H1 (cell line): ENCODE measurements around the gene VWA2. TPM values are rescaled to one million over a fixed set of nuclear protein-coding genes. Genes with fewer than 3 reads are reported as not detected.

ENCODE experiments used
- CTCF ChIA-PET: fragments of 300-600 bp; sonication (Branson Sonifier 250); formaldehyde crosslinking; loops from one replicate; lab custom pipeline; 2021; ENCODE audit not compliant: partially characterized antibody; lab: Charles Lee
- POLR2A ChIA-PET: fragments of 300-600 bp; sonication (Branson Sonifier 250); formaldehyde crosslinking; loops from one replicate; lab custom pipeline; 2021; ENCODE audit warnings: inconsistent platforms; ENCODE audit not compliant: partially characterized antibody; lab: Charles Lee
- DNase-seq, 2 experiments: peaks; one replicate each; pipeline versions ENCODE4 v3.0.0 to v3.0.0-alpha.2; 2010 to 2022; ENCODE audit warnings: low spot score in 2 of 2, low read depth in 1 of 2, mixed read lengths in 1 of 2
- FAIRE-seq: peaks from 2 replicates; lab custom pipeline; 2011; peaks lifted over from hg19 to GRCh38; lab: Jason Lieb, UNC
- H2AFZ ChIP-seq: 2 replicates; pipeline ENCODE4 v1.8.1; 2012; ENCODE audit warnings: low read length, inconsistent platforms
- H2AK5ac ChIP-seq: 2 replicates; pipeline ENCODE4 v1.6.1; 2013; ENCODE audit warnings: low read depth, low read length
- H2BK120ac ChIP-seq: replicated peaks from 2 replicates; pipeline ENCODE3; 2013; ENCODE audit warnings: low read depth, low read length, inconsistent platforms
- H2BK12ac ChIP-seq: 2 replicates; pipeline ENCODE4 v1.6.1; 2013; ENCODE audit warnings: low read depth, low read length
- H2BK15ac ChIP-seq: 2 replicates; pipeline ENCODE4 v1.6.1; 2013; ENCODE audit warnings: low read length
- H2BK20ac ChIP-seq: 2 replicates; pipeline ENCODE4 v1.6.1; 2013; ENCODE audit warnings: low read length
- H2BK5ac ChIP-seq: 2 replicates; pipeline ENCODE4 v1.6.1; 2013; ENCODE audit warnings: low read depth, low read length
- H3K14ac ChIP-seq: 2 replicates; pipeline ENCODE4 v1.6.1; 2013; ENCODE audit warnings: inconsistent platforms; ENCODE audit not compliant: insufficient read length
- H3K18ac ChIP-seq: 2 replicates; pipeline ENCODE4 v1.6.1; 2013; ENCODE audit warnings: low read length; ENCODE audit errors: extremely low read depth
- H3K23ac ChIP-seq: 2 replicates; pipeline ENCODE4 v1.6.1; 2013; ENCODE audit warnings: inconsistent platforms; ENCODE audit not compliant: insufficient read length
- H3K23me2 ChIP-seq: 2 replicates; pipeline ENCODE4 v1.6.1; 2013; ENCODE audit warnings: low read depth, low read length
- H3K27ac ChIP-seq: 2 replicates; pipeline ENCODE4 v1.6.1; 2011; ENCODE audit warnings: low read depth, low read length, inconsistent platforms
- H3K27me3 ChIP-seq, 4 experiments: replicated peaks in 1 of 4; 1 replicate in 1 of 4; 2 replicates in 3 of 4; pipeline versions ENCODE4 v1.6.1 to v1.8.1; 2011 to 2013; ENCODE audit warnings: low read length in 3 of 4, mild to moderate bottlenecking in 3 of 4, inconsistent platforms in 2 of 4, mixed read lengths in 2 of 4, moderate library complexity in 1 of 4; ENCODE audit not compliant: control insufficient read depth in 3 of 4, insufficient read depth in 3 of 4; ENCODE audit errors: extremely low read depth in 1 of 4
- H3K36me3 ChIP-seq, 4 experiments: 2 replicates each; pipeline versions ENCODE4 v1.6.1 to v1.8.1; 2011 to 2013; ENCODE audit warnings: mild to moderate bottlenecking in 4 of 4, low read length in 3 of 4, moderate library complexity in 2 of 4, control low read depth in 1 of 4, inconsistent platforms in 1 of 4; ENCODE audit not compliant: insufficient read depth in 4 of 4, control insufficient read depth in 2 of 4
- H3K4ac ChIP-seq: replicated peaks from 2 replicates; pipeline ENCODE3; 2013; ENCODE audit warnings: low read length, low read depth, mixed read lengths, inconsistent platforms; ENCODE audit not compliant: insufficient read length
- H3K4me1 ChIP-seq, 4 experiments: replicated peaks in 1 of 4; 1 replicate in 1 of 4; 2 replicates in 3 of 4; pipeline versions ENCODE4 v1.6.1 to v1.8.1; 2011 to 2013; ENCODE audit warnings: low read length in 3 of 4, inconsistent platforms in 2 of 4, mixed read lengths in 1 of 4; ENCODE audit not compliant: insufficient read depth in 4 of 4, control insufficient read depth in 3 of 4
- H3K4me2 ChIP-seq, 2 experiments: 2 replicates each; pipeline versions ENCODE4 v1.6.1 to v1.8.1; 2011 to 2013; ENCODE audit warnings: low read depth in 2 of 2, low read length in 2 of 2, control low read depth in 1 of 2, inconsistent platforms in 1 of 2, mild to moderate bottlenecking in 1 of 2; ENCODE audit not compliant: insufficient read depth in 1 of 2
- H3K4me3 ChIP-seq, 4 experiments: fragments of 200-600, 300-600 bp in 1 of 4; sonication (generic), shearing (Covaris generic), sonication (Bioruptor Twin) in 1 of 4; 2 replicates each; pipeline versions ENCODE4 v1.5.1 to v1.8.1; 2011 to 2016; ENCODE audit warnings: low read length in 4 of 4, low read depth in 3 of 4, control low read depth in 2 of 4, inconsistent platforms in 2 of 4, mild to moderate bottlenecking in 2 of 4, mixed read lengths in 1 of 4, moderate library complexity in 1 of 4; ENCODE audit not compliant: insufficient read depth in 2 of 4; ENCODE audit errors: extremely low read depth in 1 of 4
- H3K56ac ChIP-seq: replicated peaks from 2 replicates; pipeline ENCODE3; 2013; ENCODE audit warnings: low read depth, mild to moderate bottlenecking, mixed read lengths, low read length, inconsistent platforms; ENCODE audit not compliant: insufficient read length
- H3K79me1 ChIP-seq: 2 replicates; pipeline ENCODE4 v1.6.1; 2013; ENCODE audit warnings: low read depth, low read length, control low read depth
- H3K79me2 ChIP-seq, 2 experiments: 2 replicates each; pipeline versions ENCODE4 v1.6.1 to v1.8.1; 2012 to 2013; ENCODE audit warnings: low read length in 2 of 2, mild to moderate bottlenecking in 2 of 2, inconsistent platforms in 1 of 2; ENCODE audit not compliant: insufficient read depth in 2 of 2, control insufficient read depth in 1 of 2
- H3K9ac ChIP-seq, 4 experiments: replicated peaks in 1 of 4; 1 replicate in 1 of 4; 2 replicates in 3 of 4; pipeline versions ENCODE4 v1.6.1 to v1.8.1; 2011 to 2013; ENCODE audit warnings: low read depth in 3 of 4, low read length in 3 of 4, control low read depth in 2 of 4, mild to moderate bottlenecking in 2 of 4, moderate library complexity in 2 of 4, inconsistent platforms in 1 of 4; ENCODE audit errors: extremely low read depth in 1 of 4
- H3K9me3 ChIP-seq, 2 experiments: 2 replicates each; pipeline versions ENCODE4 v1.6.1 to v1.8.1; 2012 to 2013; ENCODE audit warnings: mild to moderate bottlenecking in 2 of 2, moderate library complexity in 2 of 2, control low read depth in 1 of 2, inconsistent platforms in 1 of 2, low read depth in 1 of 2, low read length in 1 of 2, mixed read lengths in 1 of 2; ENCODE audit not compliant: insufficient read depth in 2 of 2
- H4K20me1 ChIP-seq, 2 experiments: replicated peaks in 1 of 2; 2 replicates each; pipeline versions ENCODE3 to v1.8.1; 2011 to 2013; ENCODE audit warnings: inconsistent platforms in 2 of 2, low read length in 2 of 2, mild to moderate bottlenecking in 1 of 2; ENCODE audit not compliant: insufficient read depth in 2 of 2, control insufficient read depth in 1 of 2
- H4K5ac ChIP-seq: 2 replicates; pipeline ENCODE4 v1.6.1; 2013; ENCODE audit warnings: low read length, low read depth, mixed read lengths, inconsistent platforms; ENCODE audit not compliant: insufficient read length
- H4K8ac ChIP-seq: 2 replicates; pipeline ENCODE4 v1.8.0; 2013; ENCODE audit warnings: mild to moderate bottlenecking, moderate library complexity, low read length, inconsistent platforms; ENCODE audit not compliant: insufficient read depth; ENCODE audit errors: extremely low read depth
- H4K91ac ChIP-seq: replicated peaks from 2 replicates; pipeline ENCODE3; 2013; ENCODE audit warnings: low read length, mixed read lengths, inconsistent platforms; ENCODE audit not compliant: insufficient read length
- BCL11A ChIP-seq, 2 experiments: IDR thresholded peaks; one replicate each; pipeline ENCODE4 v1.6.1; 2011; ENCODE audit warnings: low read depth in 2 of 2, low read length in 2 of 2, mild to moderate bottlenecking in 2 of 2
- CEBPB ChIP-seq: IDR thresholded peaks from 2 replicates; pipeline ENCODE4 v1.6.1; 2012; ENCODE audit warnings: low read depth, low read length
- CREB1 ChIP-seq: IDR thresholded peaks from 2 replicates; pipeline ENCODE4 v1.6.1; 2012; ENCODE audit warnings: inconsistent platforms
- JUN ChIP-seq: IDR thresholded peaks from 2 replicates; pipeline ENCODE4 v1.6.1; 2011; ENCODE audit warnings: low read depth, mild to moderate bottlenecking, improper control_type of control experiment, low read length
- NRF1 ChIP-seq: IDR thresholded peaks from 2 replicates; pipeline ENCODE4 v1.6.1; 2011; ENCODE audit warnings: mild to moderate bottlenecking, low read depth, low read length, improper control_type of control experiment
- SAP30 ChIP-seq: fragments of 300-600 bp; sonication (generic); IDR thresholded peaks from 2 replicates; pipeline ENCODE4 v1.7.1; 2012; ENCODE audit warnings: low read length, moderate library complexity, mild to moderate bottlenecking, inconsistent platforms; ENCODE audit not compliant: insufficient read depth, insufficient replicate concordance
- SP4 ChIP-seq: IDR thresholded peaks from 2 replicates; pipeline ENCODE4 v1.6.1; 2012; ENCODE audit warnings: low read length, inconsistent platforms
- SRF ChIP-seq: IDR thresholded peaks from 2 replicates; pipeline ENCODE4 v1.6.1; 2011; ENCODE audit warnings: mild to moderate bottlenecking, low read depth, low read length, moderate library complexity
- TAF7 ChIP-seq: optimal IDR thresholded peaks from 2 replicates; pipeline ENCODE3; 2011; ENCODE audit warnings: low read depth, mild to moderate bottlenecking, inconsistent platforms, low read length, moderate library complexity, borderline replicate concordance
- YY1 ChIP-seq: IDR thresholded peaks from 2 replicates; pipeline ENCODE4 v1.6.1; 2011; ENCODE audit warnings: low read depth, mild to moderate bottlenecking, low read length
- WGBS, 2 experiments: shearing (Covaris generic) in 1 of 2; methylation state at CpG; one replicate each; pipeline versions ENCODE4 v1.1.6 to v1.1.7; 2013 to 2015; ENCODE audit warnings: low lambda C conversion rate in 2 of 2, mixed read lengths in 2 of 2, inconsistent platforms in 1 of 2, low coverage in 1 of 2, missing lambda C conversion rate in 1 of 2; ENCODE audit not compliant: insufficient replicate concordance in 2 of 2, insufficient coverage in 1 of 2, insufficient read length in 1 of 2; ENCODE audit errors: extremely low coverage in 1 of 2, missing lambda C conversion rate in 1 of 2; 5-methylcytosine and 5-hydroxymethylcytosine counted together
- polyA plus RNA-seq, 7 experiments: library from polyadenylated mRNA; depleted of rRNA in 3 of 7; stranded (reverse) in 5 of 7; unstranded in 2 of 7; fragments of >200 nt in 5 of 7; fragments of 200-250 nt in 2 of 7; gene quantifications; 1 replicate in 5 of 7; 2 replicates in 1 of 7; 4 replicates in 1 of 7; pipeline versions ENCODE4 v1.2.1 to v1.2.3, GENCODE V29; 2011 to 2013; ENCODE audit warnings: missing spikeins in 2 of 7, mixed read lengths in 2 of 7
- total RNA-seq: library from RNA; stranded (reverse); fragmentation: NEBNext Ultra II Directional; extraction: Animal tissue kit (Norgen Biotek cat#: 25700); gene quantifications from 2 replicates; pipeline ENCODE4 v1.2.1, GENCODE V29; 2021
- TF ChIP-seq, protein P1 (sequence below): IDR thresholded peaks from 2 replicates; pipeline ENCODE4 v1.6.1; 2012; ENCODE audit warnings: low read length, inconsistent platforms
- TF ChIP-seq, protein P2 (sequence below): IDR thresholded peaks from 2 replicates; pipeline ENCODE4 v1.6.1; 2011; ENCODE audit warnings: low read depth, mild to moderate bottlenecking, low read length; ENCODE audit not compliant: insufficient read depth

The VWA2 gene
- total and polyA plus RNA-seq, 2 of the 8 experiments (the other 6 are each of a cell fraction or from before 2014, with no cell fraction given), result 2.8 to 2.9 TPM

- no peak overlapping the region for H2AK5ac ChIP-seq
- no peaks in the 10 kb centered on the region for H3K9me3 ChIP-seq
- FAIRE-seq (no peak), DNase-seq (no peak)
- no peak overlapping the region for H2BK5ac ChIP-seq
- H3K27me3 ChIP-seq, result no peaks in the 10 kb centered on the region
- H3K27ac ChIP-seq, result no peak overlapping the region
- H2BK12ac ChIP-seq, result no peak overlapping the region
- no peak overlapping the region for H4K91ac ChIP-seq
- no peaks in the 10 kb centered on the region for H3K36me3 ChIP-seq
- H3K18ac ChIP-seq, result no peak overlapping the region
- no peak overlapping the region for H3K4me3 ChIP-seq
- ChIA-PET POLR2A (no interaction called here), CTCF (interaction anchor here (0.6 to 5.0 kb wide), 10 partner anchors 9 to 151 kb away, joined by 3 to 24 read pairs (median 4); no protein-coding TSS in a partner anchor)
- H3K56ac ChIP-seq, result no peak overlapping the region
- 82% methylated on average over 8 of the region's 8 CpGs; no CpG with 5 or more reads in 1 of the 2 experiments for WGBS, 2 experiments
- H4K8ac ChIP-seq, result no peak overlapping the region
- H2BK120ac ChIP-seq, result no peak overlapping the region
- H3K23ac ChIP-seq, result no peak overlapping the region
- H2BK20ac ChIP-seq, result no peak overlapping the region
- no peaks in the 10 kb centered on the region for H4K20me1 ChIP-seq
- H3K79me2 ChIP-seq, result no peaks in the 10 kb centered on the region
- no peaks in the 10 kb centered on the region for H3K23me2 ChIP-seq
- no peak overlapping the region for H3K4ac ChIP-seq
- no peak overlapping the region for H4K5ac ChIP-seq
- no peak overlapping the region for H2AFZ ChIP-seq
- H3K14ac ChIP-seq, result no peak overlapping the region
- no peaks in the 10 kb centered on the region; a peak in 2 of 7 replicates for H3K4me1 ChIP-seq
- no peaks in the 10 kb centered on the region for H3K79me1 ChIP-seq
- no peak overlapping the region for H3K9ac ChIP-seq
- no peak overlapping the region for H3K4me2 ChIP-seq
- H2BK15ac ChIP-seq, result no peak overlapping the region
- TF ChIP-seq SP4, result no peak
- no peak for TF ChIP-seq CREB1
- TF ChIP-seq JUN, result no peak
- TF ChIP-seq SRF, result no peak
- TF ChIP-seq NRF1, result no peak
- no peak for TF ChIP-seq YY1
- TF ChIP-seq, protein P1, sequence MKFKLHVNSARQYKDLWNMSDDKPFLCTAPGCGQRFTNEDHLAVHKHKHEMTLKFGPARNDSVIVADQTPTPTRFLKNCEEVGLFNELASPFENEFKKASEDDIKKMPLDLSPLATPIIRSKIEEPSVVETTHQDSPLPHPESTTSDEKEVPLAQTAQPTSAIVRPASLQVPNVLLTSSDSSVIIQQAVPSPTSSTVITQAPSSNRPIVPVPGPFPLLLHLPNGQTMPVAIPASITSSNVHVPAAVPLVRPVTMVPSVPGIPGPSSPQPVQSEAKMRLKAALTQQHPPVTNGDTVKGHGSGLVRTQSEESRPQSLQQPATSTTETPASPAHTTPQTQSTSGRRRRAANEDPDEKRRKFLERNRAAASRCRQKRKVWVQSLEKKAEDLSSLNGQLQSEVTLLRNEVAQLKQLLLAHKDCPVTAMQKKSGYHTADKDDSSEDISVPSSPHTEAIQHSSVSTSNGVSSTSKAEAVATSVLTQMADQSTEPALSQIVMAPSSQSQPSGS, result no peak
- TF ChIP-seq, protein P2, sequence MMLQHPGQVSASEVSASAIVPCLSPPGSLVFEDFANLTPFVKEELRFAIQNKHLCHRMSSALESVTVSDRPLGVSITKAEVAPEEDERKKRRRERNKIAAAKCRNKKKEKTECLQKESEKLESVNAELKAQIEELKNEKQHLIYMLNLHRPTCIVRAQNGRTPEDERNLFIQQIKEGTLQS, result no peak
- no peak for TF ChIP-seq CEBPB
- no peak for TF ChIP-seq TAF7
- no peak for TF ChIP-seq SAP30
- TF ChIP-seq BCL11A (IDR thresholded peaks at IDR 0.05; ENCODE audit: low read depth in 2 of 2, low read length in 2 of 2), result no peak
Measured at GRCh38 chr10:114286921-114287320, 47.9 kb downstream of the VWA2 start.
